H1 (cell line): Measurements from ENCODE around the gene MAN2C1. TPM values are rescaled to one million over a fixed set of nuclear protein-coding genes. Genes with fewer than 3 reads are reported as not detected.

Experiments
- BCL11A ChIP-seq, 2 experiments: IDR thresholded peaks; one replicate each; pipeline ENCODE4 v1.6.1; 2011; ENCODE audit warnings: low read depth in 2 of 2, low read length in 2 of 2, mild to moderate bottlenecking in 2 of 2
- BRCA1 ChIP-seq: IDR thresholded peaks from 2 replicates; pipeline ENCODE4 v1.6.1; 2012; ENCODE audit warnings: low read depth, low read length, improper control_type of control experiment
- CBX5 ChIP-seq: fragments of 300-800, 300-1000 bp; sonication (generic); IDR thresholded peaks from 2 replicates; pipeline ENCODE4 v1.7.1; 2016; ENCODE audit warnings: antibody characterized with exemption, low read length, low read depth
- CHD2 ChIP-seq: IDR thresholded peaks from 2 replicates; pipeline ENCODE4 v1.6.1; 2012; ENCODE audit warnings: low read length, improper control_type of control experiment
- EP300 ChIP-seq, 2 experiments: IDR thresholded peaks; 1 replicate in 1 of 2; 2 replicates in 1 of 2; pipeline ENCODE4 v1.6.1; 2011 to 2012; ENCODE audit warnings: low read depth in 2 of 2, low read length in 2 of 2, mild to moderate bottlenecking in 2 of 2, borderline replicate concordance in 1 of 2, inconsistent platforms in 1 of 2, moderate library complexity in 1 of 2
- HDAC2 ChIP-seq, 2 experiments: fragments of 300-600 bp in 1 of 2; sonication (generic) in 1 of 2; IDR thresholded peaks; 2 replicates each; pipeline ENCODE4 v1.6.1; 2011 to 2012; ENCODE audit warnings: low read depth in 2 of 2, low read length in 2 of 2, mild to moderate bottlenecking in 2 of 2, moderate library complexity in 2 of 2, borderline replicate concordance in 1 of 2, inconsistent platforms in 1 of 2
- HDAC6 ChIP-seq: IDR thresholded peaks from one replicate; pipeline ENCODE4 v1.7.1; 2012; ENCODE audit warnings: low read depth, mild to moderate bottlenecking, inconsistent platforms, low read length, moderate library complexity
- KDM4A ChIP-seq: IDR thresholded peaks from one replicate; pipeline ENCODE4 v1.7.1; 2012; ENCODE audit warnings: low read depth, mild to moderate bottlenecking, moderate library complexity, low read length, inconsistent platforms; ENCODE audit not compliant: severe bottlenecking
- KDM5A ChIP-seq: fragments of 200-600 bp; IDR thresholded peaks from 2 replicates; pipeline ENCODE4 v1.7.1; 2012; ENCODE audit warnings: mild to moderate bottlenecking, low read length, inconsistent platforms, mixed read lengths
- POLR2A ChIP-seq, 2 experiments: IDR thresholded peaks; 1 replicate in 1 of 2; 2 replicates in 1 of 2; pipeline ENCODE4 v1.6.1; 2011; ENCODE audit warnings: low read depth in 2 of 2, low read length in 2 of 2, mild to moderate bottlenecking in 2 of 2; ENCODE audit errors: control extremely low read depth in 1 of 2
- RFX5 ChIP-seq: IDR thresholded peaks from 2 replicates; pipeline ENCODE4 v1.6.1; 2011; ENCODE audit warnings: low read depth, low read length, improper control_type of control experiment, borderline replicate concordance
- RNF2 ChIP-seq: fragments of 200-900, 300-1000 bp; sonication (generic); IDR thresholded peaks from 2 replicates; pipeline ENCODE4 v1.7.1; 2016; ENCODE audit warnings: borderline replicate concordance, low read depth, mild to moderate bottlenecking, antibody characterized with exemption, low read length; ENCODE audit not compliant: poor library complexity, severe bottlenecking; ENCODE audit errors: missing control alignments
- SIRT6 ChIP-seq: IDR thresholded peaks from one replicate; pipeline ENCODE4 v1.7.1; 2012; ENCODE audit warnings: low read length, inconsistent platforms
- SP2 ChIP-seq: IDR thresholded peaks from 2 replicates; pipeline ENCODE4 v1.6.1; 2012; ENCODE audit warnings: mild to moderate bottlenecking, low read length, inconsistent platforms
- SUZ12 ChIP-seq: fragments of 200-600 bp; sonication (generic); IDR thresholded peaks from 2 replicates; pipeline ENCODE4 v1.6.1; 2012; ENCODE audit warnings: mild to moderate bottlenecking, inconsistent platforms, low read length, moderate library complexity, mixed read lengths
- TAF1 ChIP-seq: IDR thresholded peaks from 2 replicates; pipeline ENCODE4 v1.6.1; 2011; ENCODE audit warnings: mild to moderate bottlenecking, low read depth, low read length
- TCF12 ChIP-seq: IDR thresholded peaks from 2 replicates; pipeline ENCODE4 v1.6.1; 2011; ENCODE audit warnings: low read depth, mild to moderate bottlenecking, low read length
- YY1 ChIP-seq: IDR thresholded peaks from 2 replicates; pipeline ENCODE4 v1.6.1; 2011; ENCODE audit warnings: low read depth, mild to moderate bottlenecking, low read length
- polyA plus RNA-seq, 7 experiments: library from polyadenylated mRNA; depleted of rRNA in 3 of 7; stranded (reverse) in 5 of 7; unstranded in 2 of 7; fragments of >200 nt in 5 of 7; fragments of 200-250 nt in 2 of 7; gene quantifications; 1 replicate in 5 of 7; 2 replicates in 1 of 7; 4 replicates in 1 of 7; pipeline versions ENCODE4 v1.2.1 to v1.2.3, GENCODE V29; 2011 to 2013; ENCODE audit warnings: missing spikeins in 2 of 7, mixed read lengths in 2 of 7
- total RNA-seq: library from RNA; stranded (reverse); fragmentation: NEBNext Ultra II Directional; extraction: Animal tissue kit (Norgen Biotek cat#: 25700); gene quantifications from 2 replicates; pipeline ENCODE4 v1.2.1, GENCODE V29; 2021
- TF ChIP-seq, protein P1 (sequence below): IDR thresholded peaks from 2 replicates; pipeline ENCODE4 v1.6.1; 2011; ENCODE audit warnings: low read length, improper control_type of control experiment
- TF ChIP-seq, protein P2 (sequence below), 3 experiments: IDR thresholded peaks; 1 replicate in 2 of 3; 2 replicates in 1 of 3; pipeline versions ENCODE4 v1.5.1 to v1.6.1; 2011; ENCODE audit warnings: low read length in 3 of 3, mild to moderate bottlenecking in 3 of 3, inconsistent platforms in 2 of 3, low read depth in 1 of 3, moderate library complexity in 1 of 3; ENCODE audit not compliant: insufficient read depth in 1 of 3; ENCODE audit errors: control extremely low read depth in 1 of 3

Gene MAN2C1
- total and polyA plus RNA-seq, 2 of the 8 experiments (the other 6 are each of a cell fraction or from before 2014, with no cell fraction given) = 56.3 to 88.9 TPM

DNA sequence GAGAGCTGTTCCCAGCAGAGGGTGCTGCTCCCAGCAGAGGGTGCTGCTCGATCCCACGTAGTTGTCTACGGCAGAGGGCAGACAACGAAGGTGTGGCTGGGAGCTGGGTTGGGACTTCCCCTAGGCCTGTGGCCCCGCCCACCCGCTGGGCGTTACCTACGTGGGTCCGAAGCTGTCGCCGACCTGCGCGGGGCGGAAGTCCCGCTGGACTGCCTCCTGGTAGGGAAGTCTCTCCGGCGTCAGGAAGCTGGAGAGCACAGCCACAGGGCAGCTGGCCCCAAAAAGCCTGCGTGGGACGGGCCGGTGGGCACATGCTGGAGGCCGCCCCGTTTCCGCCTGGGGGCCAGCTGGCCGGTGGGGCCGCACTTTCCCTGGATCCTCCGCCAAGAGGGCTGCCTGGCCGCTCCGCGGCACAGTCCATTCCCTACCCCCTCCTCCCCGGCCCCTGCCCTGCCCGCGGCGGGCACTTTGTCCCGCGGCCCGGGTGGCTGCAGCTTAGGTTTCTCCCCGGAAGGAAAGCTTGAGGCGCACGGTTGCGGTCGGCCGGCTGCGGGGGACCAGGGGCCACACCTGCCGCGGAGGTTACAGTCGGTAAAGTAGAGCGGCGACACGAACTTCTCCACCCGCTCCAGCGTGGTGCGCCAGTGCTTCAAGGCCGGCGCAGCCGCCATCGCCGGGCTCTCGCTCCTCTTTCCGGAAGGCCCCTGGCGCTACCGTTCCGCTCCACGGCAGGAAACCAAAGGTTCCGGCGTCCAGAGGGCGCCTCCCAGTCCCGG is at the start of gene MAN2C1 (continued):
- peak; percentile 95 to 96 for TF ChIP-seq POLR2A (IDR thresholded peaks at IDR 0.05; ENCODE audit: control extremely low read depth in 1 of 2, low read depth in 2 of 2, low read length in 2 of 2)
- no peak for TF ChIP-seq SUZ12
- TF ChIP-seq SP2 = no peak
- peak; percentile 61 for TF ChIP-seq TCF12
- peak; percentile 9 to 76; a peak in 2 of 3 replicates for TF ChIP-seq EP300 (IDR thresholded peaks at IDR 0.05; ENCODE audit: borderline replicate concordance in 1 of 2, low read depth in 2 of 2, low read length in 2 of 2)
- peak; percentile 55; the same call in 1 of the 2 replicates for TF ChIP-seq CHD2
- TF ChIP-seq YY1 = peak; percentile 95
- TF ChIP-seq SIRT6 = no peak
- TF ChIP-seq CBX5 = no peak
- TF ChIP-seq HDAC2 (IDR thresholded peaks at IDR 0.05; ENCODE audit: borderline replicate concordance in 1 of 2, low read depth in 2 of 2, low read length in 2 of 2) = peak; percentile 66 to 86; a peak in 2 of 4 replicates
- peak; percentile 36; the same call in 1 of the 2 replicates for TF ChIP-seq BRCA1
- no peak for TF ChIP-seq BCL11A (IDR thresholded peaks at IDR 0.05; ENCODE audit: low read depth in 2 of 2, low read length in 2 of 2)
- peak; percentile 67 for TF ChIP-seq KDM4A
- TF ChIP-seq HDAC6 = no peak
- TF ChIP-seq, protein P1, sequence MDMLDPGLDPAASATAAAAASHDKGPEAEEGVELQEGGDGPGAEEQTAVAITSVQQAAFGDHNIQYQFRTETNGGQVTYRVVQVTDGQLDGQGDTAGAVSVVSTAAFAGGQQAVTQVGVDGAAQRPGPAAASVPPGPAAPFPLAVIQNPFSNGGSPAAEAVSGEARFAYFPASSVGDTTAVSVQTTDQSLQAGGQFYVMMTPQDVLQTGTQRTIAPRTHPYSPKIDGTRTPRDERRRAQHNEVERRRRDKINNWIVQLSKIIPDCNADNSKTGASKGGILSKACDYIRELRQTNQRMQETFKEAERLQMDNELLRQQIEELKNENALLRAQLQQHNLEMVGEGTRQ = no peak
- TF ChIP-seq TAF1 = peak; percentile 94
- peak; percentile 87 for TF ChIP-seq KDM5A
- TF ChIP-seq, protein P2, sequence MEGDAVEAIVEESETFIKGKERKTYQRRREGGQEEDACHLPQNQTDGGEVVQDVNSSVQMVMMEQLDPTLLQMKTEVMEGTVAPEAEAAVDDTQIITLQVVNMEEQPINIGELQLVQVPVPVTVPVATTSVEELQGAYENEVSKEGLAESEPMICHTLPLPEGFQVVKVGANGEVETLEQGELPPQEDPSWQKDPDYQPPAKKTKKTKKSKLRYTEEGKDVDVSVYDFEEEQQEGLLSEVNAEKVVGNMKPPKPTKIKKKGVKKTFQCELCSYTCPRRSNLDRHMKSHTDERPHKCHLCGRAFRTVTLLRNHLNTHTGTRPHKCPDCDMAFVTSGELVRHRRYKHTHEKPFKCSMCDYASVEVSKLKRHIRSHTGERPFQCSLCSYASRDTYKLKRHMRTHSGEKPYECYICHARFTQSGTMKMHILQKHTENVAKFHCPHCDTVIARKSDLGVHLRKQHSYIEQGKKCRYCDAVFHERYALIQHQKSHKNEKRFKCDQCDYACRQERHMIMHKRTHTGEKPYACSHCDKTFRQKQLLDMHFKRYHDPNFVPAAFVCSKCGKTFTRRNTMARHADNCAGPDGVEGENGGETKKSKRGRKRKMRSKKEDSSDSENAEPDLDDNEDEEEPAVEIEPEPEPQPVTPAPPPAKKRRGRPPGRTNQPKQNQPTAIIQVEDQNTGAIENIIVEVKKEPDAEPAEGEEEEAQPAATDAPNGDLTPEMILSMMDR (IDR thresholded peaks at IDR 0.05; ENCODE audit: control extremely low read depth in 1 of 3, insufficient read depth in 1 of 3, low read depth in 1 of 3, low read length in 3 of 3) = peak; percentile 91 to 96 (median 93)
- TF ChIP-seq RFX5 = no peak
- no peak for TF ChIP-seq RNF2
